OCI-LY3 (cell line): ENCODE measurements around the gene CALM3.
A peak's percentile ranks its signal among the peaks of the same experiment; 100 is the strongest.
"Not testable (repeated sequence)": the region's sequence is repeated elsewhere in the genome, so short reads cannot be mapped to it uniquely, and the experiment has no call there.

ENCODE experiments used
- H2AFZ ChIP-seq: fragments of 200-600, 300-600 bp; shearing (Covaris generic); 2 replicates; pipeline ENCODE4 v1.6.0; 2014; ENCODE audit warnings: antibody characterized with exemption, low read depth, low read length
- H3K27ac ChIP-seq: fragments of 200-600, 300-600 bp; sonication (generic); 2 replicates; pipeline ENCODE4 v1.5.1; 2014; ENCODE audit warnings: mild to moderate bottlenecking, low read length, moderate library complexity, mixed read lengths
- H3K27me3 ChIP-seq: fragments of 200-600, 300-600 bp; sonication (generic); 2 replicates; pipeline ENCODE4 v1.6.1; 2014; ENCODE audit warnings: low read depth, low read length, mixed read lengths
- H3K36me3 ChIP-seq: fragments of 200-600, 300-600 bp; sonication (generic); replicated peaks from 2 replicates; pipeline ENCODE3; 2014; ENCODE audit warnings: low read depth, low read length, mixed read lengths
- H3K4me1 ChIP-seq: fragments of 300-600, 200-600 bp; sonication (generic); 2 replicates; pipeline ENCODE4 v1.6.1; 2014; ENCODE audit warnings: low read length, mixed read lengths
- H3K4me2 ChIP-seq: fragments of 200-600, 300-600 bp; sonication (generic); 2 replicates; pipeline ENCODE4 v1.6.1; 2014; ENCODE audit warnings: low read length, mixed read lengths
- H3K4me3 ChIP-seq: fragments of 300-600, 200-600 bp; sonication (generic); 2 replicates; pipeline ENCODE4 v1.5.1; 2014; ENCODE audit warnings: antibody characterized with exemption, mild to moderate bottlenecking, low read length, moderate library complexity
- H3K79me2 ChIP-seq: fragments of 300-600, 200-600 bp; shearing (Covaris generic); 2 replicates; pipeline ENCODE4 v1.6.1; 2014; ENCODE audit warnings: mild to moderate bottlenecking, low read length, mixed read lengths
- H3K9ac ChIP-seq: fragments of 300-600, 200-600 bp; shearing (Covaris generic); 2 replicates; pipeline ENCODE4 v1.6.0; 2014; ENCODE audit warnings: mild to moderate bottlenecking, low read length, moderate library complexity
- H3K9me3 ChIP-seq: fragments of 200-600, 300-600 bp; shearing (Covaris generic); 2 replicates; pipeline ENCODE4 v1.6.1; 2014; ENCODE audit warnings: low read length, mixed read lengths; ENCODE audit not compliant: insufficient read depth
- H4K20me1 ChIP-seq: fragments of 200-600, 300-600 bp; sonication (generic); 2 replicates; pipeline ENCODE4 v1.6.1; 2016; ENCODE audit warnings: low read length, mixed read lengths; ENCODE audit not compliant: insufficient read depth
- EZH2phosphoT487 ChIP-seq: fragments of 200-600 bp; shearing (Covaris generic); IDR thresholded peaks from 2 replicates; pipeline ENCODE4 v1.6.1; 2018; ENCODE audit warnings: antibody characterized with exemption, mixed run types, low read depth
- TF ChIP-seq, protein P1 (sequence below): fragments of 200-600, 300-600 bp; sonication (generic); IDR thresholded peaks from 2 replicates; pipeline ENCODE4 v1.5.1; 2014; ENCODE audit warnings: antibody characterized with exemption, low read length, low read depth

Gene CALM3

DNA sequence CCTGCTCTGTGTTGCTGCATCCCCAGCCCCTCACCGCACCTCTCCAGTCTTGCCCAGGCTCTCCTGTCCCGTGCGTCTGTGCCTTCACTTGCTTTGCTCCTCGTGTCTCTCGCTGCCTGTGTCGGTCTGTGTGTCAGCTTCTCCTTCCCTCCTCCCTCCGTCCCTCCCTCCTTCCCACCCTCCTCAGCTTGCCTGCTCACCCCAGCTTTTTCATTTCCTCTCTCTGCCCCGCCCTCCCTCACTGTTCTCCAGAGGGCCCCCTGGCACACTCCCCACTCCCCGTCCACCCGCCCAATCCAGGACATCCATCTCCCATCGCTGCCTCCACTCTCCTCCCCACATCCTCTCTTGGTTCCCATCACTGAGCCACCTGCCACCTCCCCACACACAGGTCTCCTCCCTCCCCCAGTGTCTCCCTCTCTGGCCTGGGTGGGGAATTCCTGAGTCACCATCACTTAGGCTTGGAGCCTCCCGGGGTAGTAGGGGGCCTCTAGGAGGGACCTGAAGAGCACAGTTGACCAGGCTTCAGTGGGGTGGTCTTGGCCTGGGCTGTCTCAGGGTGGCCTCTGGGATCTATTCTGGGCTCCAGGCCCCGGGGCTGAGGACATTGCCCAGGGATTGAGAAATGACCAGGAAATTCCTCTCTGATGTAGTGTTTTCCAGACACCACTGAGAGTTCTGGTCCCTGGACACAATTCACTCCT, 24.0 kb downstream of the CALM3 start, which contains the start of gene PTGIR:
PTGIR (minus strand) TSS at position 132 of the 704 bp plus-strand sequence. CDS start 864 bp downstream, outside the sequence.
- peaks cover 41% of the 10 kb centered on the region for H3K79me2 ChIP-seq
- peak within 1 kb of the TSS; percentile 70 for H3K27ac ChIP-seq
- H3K4me3 ChIP-seq, result peak within 1 kb of the TSS; percentile 85
- no peaks in the 10 kb centered on the region for H3K9me3 ChIP-seq
- H3K36me3 ChIP-seq, result peaks cover 26% of the 10 kb centered on the region
- no peaks in the 10 kb centered on the region for H4K20me1 ChIP-seq
- no peaks in the 10 kb centered on the region for H3K27me3 ChIP-seq
- peak within 1 kb of the TSS; percentile 4; the same call in 1 of the 2 replicates for H2AFZ ChIP-seq
- TF ChIP-seq EZH2phosphoT487, result no peak
- TF ChIP-seq, protein P1, sequence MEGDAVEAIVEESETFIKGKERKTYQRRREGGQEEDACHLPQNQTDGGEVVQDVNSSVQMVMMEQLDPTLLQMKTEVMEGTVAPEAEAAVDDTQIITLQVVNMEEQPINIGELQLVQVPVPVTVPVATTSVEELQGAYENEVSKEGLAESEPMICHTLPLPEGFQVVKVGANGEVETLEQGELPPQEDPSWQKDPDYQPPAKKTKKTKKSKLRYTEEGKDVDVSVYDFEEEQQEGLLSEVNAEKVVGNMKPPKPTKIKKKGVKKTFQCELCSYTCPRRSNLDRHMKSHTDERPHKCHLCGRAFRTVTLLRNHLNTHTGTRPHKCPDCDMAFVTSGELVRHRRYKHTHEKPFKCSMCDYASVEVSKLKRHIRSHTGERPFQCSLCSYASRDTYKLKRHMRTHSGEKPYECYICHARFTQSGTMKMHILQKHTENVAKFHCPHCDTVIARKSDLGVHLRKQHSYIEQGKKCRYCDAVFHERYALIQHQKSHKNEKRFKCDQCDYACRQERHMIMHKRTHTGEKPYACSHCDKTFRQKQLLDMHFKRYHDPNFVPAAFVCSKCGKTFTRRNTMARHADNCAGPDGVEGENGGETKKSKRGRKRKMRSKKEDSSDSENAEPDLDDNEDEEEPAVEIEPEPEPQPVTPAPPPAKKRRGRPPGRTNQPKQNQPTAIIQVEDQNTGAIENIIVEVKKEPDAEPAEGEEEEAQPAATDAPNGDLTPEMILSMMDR, result no peak
- H3K4me1 ChIP-seq, result peaks cover 65% of the 10 kb centered on the region
- H3K9ac ChIP-seq, result peak within 1 kb of the TSS; percentile 91
- H3K4me2 ChIP-seq, result peak within 1 kb of the TSS; percentile 97

DNA sequence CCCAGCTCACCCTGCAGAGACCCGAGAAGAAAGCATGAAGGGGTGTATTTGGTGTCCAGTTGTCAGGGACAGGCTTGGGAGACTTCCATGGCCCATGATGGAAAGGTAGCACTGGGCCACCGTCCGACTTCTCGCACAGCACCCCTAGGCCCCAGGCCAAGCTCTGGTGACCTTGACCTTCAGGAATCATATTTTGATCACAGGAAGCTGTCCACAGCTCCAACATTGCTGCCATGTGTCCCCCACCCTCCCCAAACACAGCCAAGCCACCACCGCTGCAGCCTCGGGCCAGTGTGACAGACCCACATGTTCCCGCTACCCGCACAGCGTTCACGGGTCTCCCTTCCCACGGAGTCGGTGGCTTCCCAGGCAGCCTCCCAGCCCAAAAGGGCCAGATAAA, 24.6 kb downstream of the CALM3 start:
- Histone ChIP-seq H3K9ac (peak overlapping the region; percentile 91; the same call in 1 of the 2 replicates), H3K79me2 (peaks cover 40% of the 10 kb centered on the region), H3K4me3 (no peak overlapping the region), H3K9me3 (no peaks in the 10 kb centered on the region), H3K27ac (peak overlapping the region; percentile 70), H3K4me2 (peak overlapping the region; percentile 97; the same call in 1 of the 2 replicates), H3K36me3 (peaks cover 24% of the 10 kb centered on the region), H3K4me1 (peaks cover 60% of the 10 kb centered on the region), H3K27me3 (no peaks in the 10 kb centered on the region), H4K20me1 (no peaks in the 10 kb centered on the region), H2AFZ (0 out of 2 replicates have a peak overlapping the region, but pooled peaks have one; percentile 4)
- TF ChIP-seq, protein P1, result no peak
- TF ChIP-seq EZH2phosphoT487, result no peak

DNA sequence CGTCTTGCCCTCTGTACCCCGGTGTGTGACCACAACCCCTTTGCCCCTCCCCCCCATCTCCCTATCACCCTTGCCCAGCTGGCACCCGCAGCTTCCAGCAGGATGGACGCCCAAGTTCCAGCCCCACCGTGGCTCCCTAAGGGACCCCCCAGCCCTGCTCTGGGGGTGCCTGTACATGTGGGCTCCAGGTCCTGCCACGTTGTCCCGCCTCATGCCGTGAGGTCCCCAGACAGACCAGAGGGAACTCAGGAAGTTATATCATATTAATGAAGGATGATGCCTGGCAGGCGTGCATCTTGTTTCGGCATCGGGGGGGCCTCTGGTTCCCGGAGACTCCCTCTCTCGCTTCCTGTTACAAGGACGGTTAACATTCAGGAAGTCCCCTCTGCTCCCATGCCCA, 25.3 kb downstream of the CALM3 start:
- H3K4me1 ChIP-seq, result peaks cover 58% of the 10 kb centered on the region
- no peak overlapping the region for H2AFZ ChIP-seq
- peaks cover 16% of the 10 kb centered on the region for H3K36me3 ChIP-seq
- H3K27ac ChIP-seq, result no peak overlapping the region
- H3K4me2 ChIP-seq, result peak overlapping the region; percentile 28; the same call in 1 of the 2 replicates
- H3K27me3 ChIP-seq, result no peaks in the 10 kb centered on the region
- H3K9me3 ChIP-seq, result no peaks in the 10 kb centered on the region
- H3K79me2 ChIP-seq, result peaks cover 33% of the 10 kb centered on the region
- H3K4me3 ChIP-seq, result no peak overlapping the region
- TF ChIP-seq, protein P1, result no peak
- TF ChIP-seq EZH2phosphoT487, result no peak
- H4K20me1 ChIP-seq, result no peaks in the 10 kb centered on the region
- no peak overlapping the region for H3K9ac ChIP-seq

DNA sequence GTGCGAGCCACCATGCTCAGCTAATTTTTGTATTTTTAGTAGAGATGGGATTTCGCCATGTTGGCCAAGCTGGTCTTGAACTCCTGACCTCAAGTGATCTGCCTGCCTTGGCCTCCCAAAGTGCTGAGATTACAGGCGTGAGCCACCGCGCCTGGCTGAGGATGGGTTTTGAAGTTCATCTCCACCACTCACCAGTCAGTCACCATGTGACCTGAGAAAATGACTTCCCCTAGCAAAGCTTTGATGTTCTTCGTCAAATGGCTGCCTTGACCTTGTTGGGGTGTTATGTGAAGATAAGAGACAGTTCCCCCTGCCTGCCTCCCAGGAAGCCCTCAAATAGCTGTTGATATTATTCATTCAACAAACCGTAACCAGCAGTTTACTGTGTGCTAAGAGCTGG, 27.8 kb downstream of the CALM3 start:
- H3K4me3 ChIP-seq, H3K27me3 ChIP-seq, H3K27ac ChIP-seq, H3K36me3 ChIP-seq, H3K9ac ChIP-seq, H2AFZ ChIP-seq, H3K9me3 ChIP-seq, H3K4me2 ChIP-seq, H4K20me1 ChIP-seq, H3K79me2 ChIP-seq: not testable (repeated sequence)
- H3K4me1 ChIP-seq, result peaks cover 35% of the 10 kb centered on the region
